ENCODE results near the gene SCAI. TPM values are rescaled to one million over a fixed set of nuclear protein-coding genes. Genes with fewer than 3 reads are reported as not detected.
A peak's percentile ranks its signal among the peaks of the same experiment; 100 is the strongest.

SCAI gene
- total RNA-seq, 1 donor from 2014 or later, result 14.9 TPM

- no peaks in the 10 kb centered on the region for H3K4me1 ChIP-seq
- H3K27me3 ChIP-seq, result no peaks in the 10 kb centered on the region
- intact Hi-C loops (cut with DNase I), result no loop called here
- H3K9me3 ChIP-seq, result no peaks in the 10 kb centered on the region
- no peak overlapping the region for H3K27ac ChIP-seq
- ATAC-seq (no peak), DNase-seq (no peak)
- no peak for TF ChIP-seq CTCF (IDR thresholded peaks at IDR 0.05)
- H3K4me3 ChIP-seq, result no peak overlapping the region
- peaks cover 58% of the 10 kb centered on the region for H3K36me3 ChIP-seq
Observed at GRCh38 chr9:124897570-124898460, 245.5 kb downstream of the SCAI start.

- Histone ChIP-seq H3K4me1 (no peaks in the 10 kb centered on the region), H3K4me3 (no peak overlapping the region), H3K27me3 (no peaks in the 10 kb centered on the region), H3K27ac (no peak overlapping the region), H3K36me3 (peaks cover 64% of the 10 kb centered on the region), H3K9me3 (no peaks in the 10 kb centered on the region)
- peak; percentile 25 for TF ChIP-seq CTCF (IDR thresholded peaks at IDR 0.05)
- no peak for DNase-seq
- intact Hi-C loops (cut with DNase I), result no loop called here
- ATAC-seq, result peak; percentile 47
Observed at GRCh38 chr9:124894741-124895170, 248.6 kb downstream of the SCAI start.

- Histone ChIP-seq H3K27me3 (no peaks in the 10 kb centered on the region), H3K9me3 (no peaks in the 10 kb centered on the region), H3K4me3 (no peak overlapping the region), H3K27ac (no peak overlapping the region), H3K36me3 (peaks cover 64% of the 10 kb centered on the region), H3K4me1 (no peaks in the 10 kb centered on the region)
- ATAC-seq, result no peak
- intact Hi-C loops (cut with DNase I), result no loop called here
- no peak for TF ChIP-seq CTCF (IDR thresholded peaks at IDR 0.05)
- DNase-seq, result no peak
Observed at GRCh38 chr9:124894035-124894740, 249.1 kb downstream of the SCAI start.

Other genes starting within 250 kb of the SCAI start
- 17.9 TPM for gene GOLGA1, start 202.4 kb downstream of the SCAI start, total RNA-seq
- gene PPP6C, start 46.3 kb upstream of the SCAI start, total RNA-seq, result 42.2 TPM
- gene RABEPK, start 57.0 kb upstream of the SCAI start, total RNA-seq, result 10.0 TPM
- 282 TPM for gene HSPA5, start 97.8 kb upstream of the SCAI start, total RNA-seq
- 68.9 TPM for gene GAPVD1, start 118.3 kb upstream of the SCAI start, total RNA-seq

Measured in upper lobe of right lung (tissue), 1 donor.